Kidney (tissue), 14 donors: Measurements from ENCODE around the gene VASP. TPM values are rescaled to one million over a fixed set of nuclear protein-coding genes. Genes with fewer than 3 reads are reported as not detected.
A peak's percentile ranks its signal among the peaks of the same experiment; 100 is the strongest.

ENCODE experiments used
- DNase-seq, 5 donors: peaks; one replicate each; pipeline ENCODE4 v3.0.0-alpha.2; 2013 to 2020
- FAIRE-seq: peaks from 2 replicates; lab custom pipeline; 2012; peaks lifted over from hg19 to GRCh38; lab: Jason Lieb, UNC
- H3K27ac ChIP-seq, 2 donors: one replicate each; pipeline ENCODE4 v1.7.0; 2013; ENCODE audit warnings: low read depth in 2 of 2, low read length in 2 of 2, inconsistent platforms in 1 of 2
- H3K27me3 ChIP-seq: one replicate; pipeline ENCODE4 v1.7.1; 2013; ENCODE audit warnings: low read length, inconsistent platforms; ENCODE audit not compliant: control insufficient read depth, insufficient read depth
- H3K36me3 ChIP-seq, 3 donors: one replicate each; pipeline versions ENCODE4 v1.7.0 to v1.7.1; 2013; ENCODE audit warnings: low read length in 3 of 3, control low read depth in 1 of 3, inconsistent platforms in 1 of 3; ENCODE audit not compliant: insufficient read depth in 3 of 3, control insufficient read depth in 2 of 3
- H3K4me1 ChIP-seq, 3 donors: one replicate each; pipeline versions ENCODE4 v1.7.0 to v1.7.1; 2013; ENCODE audit warnings: low read length in 3 of 3, inconsistent platforms in 1 of 3, low read depth in 1 of 3; ENCODE audit not compliant: control insufficient read depth in 2 of 3, insufficient read depth in 2 of 3
- H3K4me3 ChIP-seq, 3 donors: one replicate each; pipeline versions ENCODE4 v1.7.0 to v1.8.1; 2013; ENCODE audit warnings: low read length in 3 of 3, control low read depth in 1 of 3, inconsistent platforms in 1 of 3
- H3K9ac ChIP-seq, 3 donors: one replicate each; pipeline versions ENCODE4 v1.7.0 to v1.7.1; 2013; ENCODE audit warnings: low read length in 3 of 3, control low read depth in 1 of 3, inconsistent platforms in 1 of 3
- H3K9me3 ChIP-seq, 3 donors: one replicate each; pipeline versions ENCODE4 v1.7.0 to v1.7.1; 2013; ENCODE audit warnings: low read length in 3 of 3, control low read depth in 1 of 3, inconsistent platforms in 1 of 3; ENCODE audit not compliant: control insufficient read depth in 2 of 3, insufficient read depth in 1 of 3
- CTCF ChIP-seq: IDR thresholded peaks from 3 replicates; pipeline ENCODE4 v1.5.1; 2012; ENCODE audit warnings: mild to moderate bottlenecking, moderate library complexity, borderline replicate concordance; ENCODE audit not compliant: insufficient read depth; ENCODE audit errors: extremely low read depth
- intact Hi-C: fragments of 100-400 bp; cut with DNase I; formaldehyde crosslinking; loops from one replicate; pipeline ENCODE4 v1.11.1; 2022
- polyA plus RNA-seq: library from polyadenylated mRNA; stranded (reverse); fragments of 350-450 nt; fragmentation: Illumina TruSeq; extraction: RNeasy Lipid Tissue Mini Kit (QIAGEN cat#74804); gene quantifications from one replicate; pipeline ENCODE4 v1.2.3, GENCODE V29; 2014; ENCODE audit warnings: low read depth, low replicate concordance; ENCODE audit not compliant: insufficient read depth
- total RNA-seq: library from RNA; stranded (reverse); fragmentation: NEBNext Ultra II Directional; extraction: Animal tissue kit (Norgen Biotek cat#: 25700); gene quantifications from one replicate; pipeline ENCODE4 v1.2.1, GENCODE V29; 2021
- donor health status: control.
- donor health status: control.
- donor health status: control.
- donor health status: control.
- donor health status: control.
- donor health status: DM: yes; HTN: yes; CAD: no.
- donor health status: Normal renal cell carcinoma (clear cell type).

Gene VASP
- total and polyA plus RNA-seq, 2 donors from 2014 or later, result 36.3 to 105 TPM

- Histone ChIP-seq H3K36me3 (peaks cover 0 to under 1% (median 0%) of the 10 kb centered on the region in 3 donors), H3K4me3 (no peak overlapping the region), H3K27ac (peak overlapping the region; percentile 41 to 43), H3K9ac (no peak overlapping the region), H3K4me1 (peaks cover 0 to 16% (median 15%) of the 10 kb centered on the region in 3 donors), H3K9me3 (no peaks in the 10 kb centered on the region), H3K27me3 (no peaks in the 10 kb centered on the region)
- DNase-seq, result no peak
- FAIRE-seq, result no peak
- intact Hi-C loops, result no loop called here
- no peak for TF ChIP-seq CTCF
These were observed 7.9 kb downstream of the VASP start for GRCh38 chr19:45515081-45515624.

- no peaks in the 10 kb centered on the region for H3K9me3 ChIP-seq
- intact Hi-C loops, result no loop called here
- TF ChIP-seq CTCF, result no peak
- no peak overlapping the region for H3K27ac ChIP-seq
- no peak overlapping the region for H3K9ac ChIP-seq
- DNase-seq (peak in 1 of 5 donors; percentile 56), FAIRE-seq (no peak)
- peaks cover 0 to 16% (median 15%) of the 10 kb centered on the region in 3 donors for H3K4me1 ChIP-seq
- H3K4me3 ChIP-seq, result no peak overlapping the region
- no peaks in the 10 kb centered on the region for H3K27me3 ChIP-seq
- peaks cover 0 to 3% (median 0%) of the 10 kb centered on the region in 3 donors for H3K36me3 ChIP-seq
These were observed 8.6 kb downstream of the VASP start for GRCh38 chr19:45515807-45516401.

- peaks cover 0 to 16% (median 15%) of the 10 kb centered on the region in 3 donors for H3K4me1 ChIP-seq
- DNase-seq, result no peak
- TF ChIP-seq CTCF, result no peak
- no peaks in the 10 kb centered on the region for H3K27me3 ChIP-seq
- H3K9ac ChIP-seq, result no peak overlapping the region
- no peak for FAIRE-seq
- H3K4me3 ChIP-seq, result no peak overlapping the region
- peaks cover 0 to 3% (median 0%) of the 10 kb centered on the region in 3 donors for H3K36me3 ChIP-seq
- intact Hi-C loops, result no loop called here
- no peaks in the 10 kb centered on the region for H3K9me3 ChIP-seq
- H3K27ac ChIP-seq, result no peak overlapping the region
These were observed 10.0 kb downstream of the VASP start for GRCh38 chr19:45517238-45517637.
